Thyroid gland (tissue), 4 donors: ENCODE results near the gene NAA60.

Experiments
- CTCF ChIP-seq, 6 experiments: fragments of 200-600 bp in 3 of 6; fragments of 450-650 bp in 3 of 6; sonication (generic) in 3 of 6; IDR thresholded peaks; one replicate each; pipeline ENCODE4 v1.5.1; 2016 to 2019; ENCODE audit warnings: antibody characterized with exemption in 6 of 6, mild to moderate bottlenecking in 2 of 6, inconsistent platforms in 1 of 6, moderate library complexity in 1 of 6
- POLR2A ChIP-seq, 2 donors: fragments of 450-650 bp; IDR thresholded peaks; one replicate each; pipeline ENCODE4 v1.6.1; 2017; ENCODE audit warnings: antibody characterized with exemption in 2 of 2, mild to moderate bottlenecking in 2 of 2, moderate library complexity in 1 of 2

GRCh38 chr16:3401719-3402397 lies 41.6 kb upstream of the NAA60 start:
- TF ChIP-seq POLR2A (IDR thresholded peaks at IDR 0.05) = no peak
- TF ChIP-seq CTCF (IDR thresholded peaks at IDR 0.05) = no peak
